ENCODE measurements around the gene ANKFY1.

The ANKFY1 gene

DNA sequence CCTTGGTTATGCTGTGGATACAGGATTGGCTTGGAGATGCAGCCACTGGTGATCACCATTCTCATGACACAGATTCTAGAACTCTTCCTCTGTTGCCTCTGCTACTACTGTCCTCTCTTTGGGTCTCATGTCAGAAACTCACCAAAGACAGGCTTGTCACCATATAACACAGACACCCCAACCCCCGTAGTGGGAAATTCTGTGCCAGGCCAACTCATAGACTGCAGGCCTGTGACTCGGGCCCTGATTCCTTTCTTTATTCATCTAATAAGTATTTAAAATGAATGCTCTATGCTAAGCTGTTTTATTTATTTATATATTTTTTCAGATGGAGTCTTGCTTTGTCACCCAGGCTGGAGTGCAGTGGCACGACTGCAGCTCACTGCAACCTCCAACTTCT is 111.3 kb downstream of the ANKFY1 start:
- TF ChIP-seq, protein P1, sequence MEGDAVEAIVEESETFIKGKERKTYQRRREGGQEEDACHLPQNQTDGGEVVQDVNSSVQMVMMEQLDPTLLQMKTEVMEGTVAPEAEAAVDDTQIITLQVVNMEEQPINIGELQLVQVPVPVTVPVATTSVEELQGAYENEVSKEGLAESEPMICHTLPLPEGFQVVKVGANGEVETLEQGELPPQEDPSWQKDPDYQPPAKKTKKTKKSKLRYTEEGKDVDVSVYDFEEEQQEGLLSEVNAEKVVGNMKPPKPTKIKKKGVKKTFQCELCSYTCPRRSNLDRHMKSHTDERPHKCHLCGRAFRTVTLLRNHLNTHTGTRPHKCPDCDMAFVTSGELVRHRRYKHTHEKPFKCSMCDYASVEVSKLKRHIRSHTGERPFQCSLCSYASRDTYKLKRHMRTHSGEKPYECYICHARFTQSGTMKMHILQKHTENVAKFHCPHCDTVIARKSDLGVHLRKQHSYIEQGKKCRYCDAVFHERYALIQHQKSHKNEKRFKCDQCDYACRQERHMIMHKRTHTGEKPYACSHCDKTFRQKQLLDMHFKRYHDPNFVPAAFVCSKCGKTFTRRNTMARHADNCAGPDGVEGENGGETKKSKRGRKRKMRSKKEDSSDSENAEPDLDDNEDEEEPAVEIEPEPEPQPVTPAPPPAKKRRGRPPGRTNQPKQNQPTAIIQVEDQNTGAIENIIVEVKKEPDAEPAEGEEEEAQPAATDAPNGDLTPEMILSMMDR (IDR thresholded peaks at IDR 0.05; ENCODE audit: low read depth, low read length, missing control alignments) = no peak
- H3K4me3 ChIP-seq (replicated peaks; ENCODE audit: low read depth, low read length) = no peak overlapping the region
- no peak for DNase-seq (ENCODE audit: extremely low read depth, low read depth)

DNA sequence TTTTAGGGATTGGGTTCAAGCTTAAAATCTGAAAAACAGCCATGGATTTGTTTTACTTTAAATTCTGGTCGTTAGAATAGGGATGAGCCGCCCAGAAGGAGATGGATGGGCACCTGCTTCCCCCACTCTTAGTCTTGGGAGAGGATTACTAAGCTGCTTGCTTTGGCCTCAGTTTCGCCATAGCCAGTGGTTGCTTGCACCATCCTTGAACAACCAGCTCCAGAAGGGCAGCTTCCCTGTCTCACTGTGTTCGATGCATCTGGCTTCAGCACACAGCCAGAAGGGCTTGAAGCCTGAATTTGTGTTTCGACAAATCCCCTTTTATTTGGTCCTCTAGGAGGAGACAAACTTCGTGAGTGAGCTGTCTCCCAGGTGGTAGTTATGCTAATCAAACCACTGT is 113.7 kb downstream of the ANKFY1 start:
- DNase-seq (ENCODE audit: extremely low read depth, low read depth) = no peak
- no peak overlapping the region for H3K4me3 ChIP-seq (replicated peaks; ENCODE audit: low read depth, low read length)
- TF ChIP-seq, protein P1 (IDR thresholded peaks at IDR 0.05; ENCODE audit: low read depth, low read length, missing control alignments) = no peak

DNA sequence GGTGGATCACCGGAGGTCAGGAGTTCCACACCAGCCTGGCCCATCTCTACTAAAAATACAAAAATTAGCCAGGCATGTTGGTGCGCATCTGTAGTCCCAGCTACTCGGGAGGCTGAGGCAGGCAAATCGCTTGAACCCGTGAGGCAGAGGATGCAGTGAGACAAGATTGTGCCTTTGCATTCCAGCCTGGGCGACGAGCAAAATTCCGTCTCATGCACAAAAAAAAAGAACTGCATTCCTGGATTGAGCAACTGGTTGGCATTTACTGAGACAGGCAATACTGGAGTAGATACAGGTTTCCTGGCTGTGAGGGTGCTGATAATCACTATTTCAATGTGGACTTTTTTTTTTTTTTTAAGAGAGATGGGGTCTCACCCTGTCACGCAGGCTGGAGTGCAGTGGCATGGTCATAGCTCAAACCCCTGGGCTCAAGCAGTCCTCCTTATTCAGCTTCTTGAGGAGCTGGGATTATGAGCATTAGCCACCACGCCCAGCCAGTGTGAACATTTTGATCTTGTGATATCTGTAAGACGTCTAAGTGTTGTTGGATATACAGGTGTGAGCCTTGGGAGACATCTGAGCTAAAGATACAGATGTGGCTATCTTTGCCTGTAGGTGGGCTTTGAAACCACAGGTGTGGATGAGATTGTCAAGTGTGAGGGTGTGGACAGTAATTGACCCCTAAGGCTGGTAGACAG is 115.0 kb downstream of the ANKFY1 start:
- TF ChIP-seq, protein P1 (IDR thresholded peaks at IDR 0.05; ENCODE audit: low read depth, low read length, missing control alignments) = no peak
- no peak overlapping the region for H3K4me3 ChIP-seq (replicated peaks; ENCODE audit: low read depth, low read length)
- no peak for DNase-seq (ENCODE audit: extremely low read depth, low read depth)

DNA sequence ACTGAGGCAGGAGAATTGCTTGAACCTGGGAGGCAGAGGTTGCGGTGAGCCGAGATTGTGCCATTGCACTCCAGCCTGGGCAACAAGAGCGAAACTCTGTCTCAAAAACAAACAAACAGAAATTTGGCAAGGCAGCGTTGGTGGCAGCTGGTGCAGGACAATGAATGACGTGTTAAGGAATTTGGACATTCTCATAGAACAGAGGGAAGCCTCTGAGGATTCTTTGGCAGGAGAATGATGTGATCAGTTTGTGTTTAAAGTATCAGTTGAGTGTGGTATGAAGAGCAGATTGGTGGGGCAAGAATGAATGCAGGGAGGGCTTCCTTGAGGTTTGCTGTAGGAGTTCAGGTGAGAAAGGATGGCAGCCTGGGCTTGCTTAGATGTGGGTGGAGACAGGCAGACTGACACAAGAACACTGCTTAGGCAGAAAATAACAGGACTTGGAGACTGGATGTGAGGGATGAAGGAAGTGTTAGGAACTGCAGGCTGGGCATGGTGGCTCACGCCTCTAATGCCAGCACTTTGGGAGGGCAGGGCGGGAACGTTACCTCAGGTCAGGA is 115.9 kb downstream of the ANKFY1 start:
- DNase-seq (ENCODE audit: extremely low read depth, low read depth) = no peak
- TF ChIP-seq, protein P1 (IDR thresholded peaks at IDR 0.05; ENCODE audit: low read depth, low read length, missing control alignments) = no peak
- H3K4me3 ChIP-seq (replicated peaks; ENCODE audit: low read depth, low read length) = no peak overlapping the region

DNA sequence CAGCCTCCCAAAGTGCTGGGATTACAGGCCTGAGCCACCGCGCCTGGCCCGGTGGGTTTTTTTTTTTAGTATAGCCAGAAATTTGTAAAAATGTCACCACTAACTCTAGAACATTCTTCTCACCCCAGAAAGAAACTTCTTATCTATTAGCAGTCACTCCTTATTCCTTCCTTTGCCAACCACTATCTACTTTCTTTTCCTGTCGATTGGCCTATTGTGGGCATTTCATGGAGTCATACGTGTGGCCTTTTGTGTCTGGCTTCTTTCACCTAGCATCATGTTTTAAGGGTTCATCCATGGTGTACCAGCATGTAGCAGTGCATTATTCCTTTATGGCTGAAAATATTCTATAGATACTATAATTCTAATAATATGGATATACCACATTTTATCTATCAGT is 117.1 kb downstream of the ANKFY1 start:
- TF ChIP-seq, protein P1 (IDR thresholded peaks at IDR 0.05; ENCODE audit: low read depth, low read length, missing control alignments) = no peak
- DNase-seq (ENCODE audit: extremely low read depth, low read depth) = no peak
- no peak overlapping the region for H3K4me3 ChIP-seq (replicated peaks; ENCODE audit: low read depth, low read length)

DNA sequence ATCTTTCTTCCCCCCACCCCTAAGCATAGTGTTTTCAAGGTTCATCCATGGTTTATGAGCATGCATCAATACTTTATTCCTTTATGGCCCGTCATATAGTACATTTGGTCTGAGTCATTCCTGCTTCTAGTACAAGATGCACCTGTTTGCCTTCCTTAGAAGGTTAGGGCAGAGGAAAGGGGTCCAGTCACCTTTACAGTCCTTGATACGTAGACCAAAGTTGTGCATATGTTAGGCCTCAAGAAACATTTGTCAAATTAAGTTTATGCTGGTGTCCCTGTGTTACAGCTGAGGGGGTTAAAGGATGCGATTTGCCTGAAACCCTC is 119.4 kb downstream of the ANKFY1 start:
- no peak for DNase-seq (ENCODE audit: extremely low read depth, low read depth)
- peak overlapping the region; percentile 83 for H3K4me3 ChIP-seq (replicated peaks; ENCODE audit: low read depth, low read length)
- TF ChIP-seq, protein P1 (IDR thresholded peaks at IDR 0.05; ENCODE audit: low read depth, low read length, missing control alignments) = no peak
